WTC11 (cell line): ENCODE measurements around the gene SNX1. TPM values are rescaled to one million over a fixed set of nuclear protein-coding genes. Genes with fewer than 3 reads are reported as not detected.

ENCODE experiments used
- ATAC-seq: fragments of 200-7000 bp; cut with Tn5 transposase; 2 replicates; pipeline ENCODE4 v1.10.0; 2021; ENCODE audit warnings: mild to moderate bottlenecking, moderate library complexity
- CTCF ChIA-PET: fragments of 300-600 bp; sonication (Branson Sonifier 250); formaldehyde crosslinking; loops from one replicate; lab custom pipeline; 2021; ENCODE audit warnings: antibody characterized with exemption; lab: Charles Lee
- POLR2A ChIA-PET: fragments of 350-600 bp; sonication (Branson Sonifier 250); formaldehyde crosslinking; loops from one replicate; lab custom pipeline; 2021; ENCODE audit warnings: antibody characterized with exemption; lab: Charles Lee
- DNase-seq: peaks from one replicate; pipeline ENCODE4 v3.0.0; 2021; ENCODE audit warnings: low spot score
- H3K27ac Mint-ChIP-seq: 2 replicates; pipeline ENCODE4 v1.8.0; 2021; ENCODE audit warnings: mixed read lengths
- H3K27me3 Mint-ChIP-seq: 2 replicates; pipeline ENCODE4 v1.8.0; 2021; ENCODE audit warnings: low read depth, mild to moderate bottlenecking, moderate library complexity, mixed read lengths
- H3K36me3 Mint-ChIP-seq: 2 replicates; pipeline ENCODE4 v1.8.0; 2021; ENCODE audit warnings: mixed read lengths
- H3K4me1 Mint-ChIP-seq: 2 replicates; pipeline ENCODE4 v1.8.0; 2022; ENCODE audit warnings: mixed read lengths
- H3K4me3 Mint-ChIP-seq: 2 replicates; pipeline ENCODE4 v1.8.0; 2021; ENCODE audit warnings: mild to moderate bottlenecking, moderate library complexity, mixed read lengths
- H3K9me3 Mint-ChIP-seq: 2 replicates; pipeline ENCODE4 v1.8.0; 2021; ENCODE audit warnings: mixed read lengths
- ETV6 ChIP-seq: sonication (generic); formaldehyde crosslinking; IDR thresholded peaks from 2 replicates; pipeline ENCODE4 v1.8.1; 2022; ENCODE audit warnings: mild to moderate bottlenecking, missing genetic modification reagents
- GABPB1 ChIP-seq: sonication (generic); formaldehyde crosslinking; IDR thresholded peaks from 2 replicates; pipeline ENCODE4 v1.8.1; 2023; ENCODE audit warnings: mild to moderate bottlenecking, missing genetic modification reagents
- GTF2I ChIP-seq: fragments of 250-450 bp; sonication (Bioruptor Pico); conservative IDR thresholded peaks from 2 replicates; pipeline ENCODE4 v1.4.0; 2021; ENCODE audit warnings: mild to moderate bottlenecking
- MYBL2 ChIP-seq: sonication (generic); formaldehyde crosslinking; IDR thresholded peaks from 2 replicates; pipeline ENCODE4 v1.8.1; 2023; ENCODE audit warnings: mild to moderate bottlenecking, moderate library complexity, missing genetic modification reagents
- NR2C2 ChIP-seq: sonication (generic); formaldehyde crosslinking; IDR thresholded peaks from 2 replicates; pipeline ENCODE4 v1.8.0; 2022; ENCODE audit warnings: mild to moderate bottlenecking, missing genetic modification reagents
- RORB ChIP-seq: fragments of 250-450 bp; sonication (Bioruptor Pico); IDR thresholded peaks from 2 replicates; pipeline ENCODE4 v1.9.0; 2021; ENCODE audit warnings: mild to moderate bottlenecking
- SMAD3 ChIP-seq: sonication (generic); formaldehyde crosslinking; IDR thresholded peaks from 2 replicates; pipeline ENCODE4 v1.8.0; 2022; ENCODE audit warnings: missing genetic modification reagents, mild to moderate bottlenecking, borderline replicate concordance
- ZNF121 ChIP-seq: sonication (generic); formaldehyde crosslinking; IDR thresholded peaks from 2 replicates; pipeline ENCODE4 v1.8.0; 2023; ENCODE audit warnings: missing genetic modification reagents
- ZNF671 ChIP-seq: fragments of 250-450 bp; sonication (Bioruptor Pico); IDR thresholded peaks from 2 replicates; pipeline ENCODE4 v1.8.0; 2021; ENCODE audit warnings: mild to moderate bottlenecking
- total RNA-seq: library from RNA; stranded (reverse); gene quantifications from 3 replicates; pipeline ENCODE4 v1.2.3, GENCODE V29; 2021
- TF ChIP-seq, protein P1 (sequence below): sonication (generic); formaldehyde crosslinking; IDR thresholded peaks from 2 replicates; pipeline ENCODE4 v1.8.1; 2022; ENCODE audit warnings: mild to moderate bottlenecking, moderate library complexity, missing genetic modification reagents
- TF ChIP-seq, protein P2 (sequence below): fragments of 250-450 bp; sonication (Bioruptor Pico); IDR thresholded peaks from 2 replicates; pipeline ENCODE4 v1.9.0; 2021; ENCODE audit warnings: mild to moderate bottlenecking
- TF ChIP-seq, protein P3 (sequence below): sonication (generic); formaldehyde crosslinking; IDR thresholded peaks from 2 replicates; pipeline ENCODE4 v1.8.1; 2023; ENCODE audit warnings: mild to moderate bottlenecking, missing genetic modification reagents, moderate library complexity
- TF ChIP-seq, protein P4 (sequence below): sonication (generic); formaldehyde crosslinking; IDR thresholded peaks from 2 replicates; pipeline ENCODE4 v1.8.0; 2022; ENCODE audit warnings: missing genetic modification reagents

The SNX1 gene
- total RNA-seq, 1 experiment from 2014 or later, result 65.7 TPM

DNA sequence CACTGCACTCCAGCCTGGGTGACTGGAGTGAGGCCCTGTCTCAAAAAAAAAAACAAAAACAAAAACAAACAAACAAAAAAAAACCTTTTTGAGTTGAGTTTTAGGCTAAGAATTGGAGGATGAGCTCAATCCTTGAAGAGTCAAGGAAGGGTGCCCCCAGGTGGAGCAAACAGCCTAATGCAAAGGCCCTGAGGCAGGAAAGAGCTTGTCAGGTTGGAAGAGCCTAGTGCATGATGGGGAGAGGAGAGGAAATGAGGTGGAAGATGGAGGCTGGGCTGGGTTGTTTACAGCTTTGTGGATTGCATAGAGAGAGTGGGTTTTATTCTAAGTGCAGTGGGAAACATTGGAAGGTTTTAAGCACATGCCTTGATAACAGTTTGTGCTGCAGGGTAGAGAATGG is 53.6 kb downstream of the SNX1 start:
- Mint-ChIP-seq H3K9me3 (no peaks in the 10 kb centered on the region), H3K27ac (no peak overlapping the region), H3K27me3 (peaks cover 32% of the 10 kb centered on the region)

DNA sequence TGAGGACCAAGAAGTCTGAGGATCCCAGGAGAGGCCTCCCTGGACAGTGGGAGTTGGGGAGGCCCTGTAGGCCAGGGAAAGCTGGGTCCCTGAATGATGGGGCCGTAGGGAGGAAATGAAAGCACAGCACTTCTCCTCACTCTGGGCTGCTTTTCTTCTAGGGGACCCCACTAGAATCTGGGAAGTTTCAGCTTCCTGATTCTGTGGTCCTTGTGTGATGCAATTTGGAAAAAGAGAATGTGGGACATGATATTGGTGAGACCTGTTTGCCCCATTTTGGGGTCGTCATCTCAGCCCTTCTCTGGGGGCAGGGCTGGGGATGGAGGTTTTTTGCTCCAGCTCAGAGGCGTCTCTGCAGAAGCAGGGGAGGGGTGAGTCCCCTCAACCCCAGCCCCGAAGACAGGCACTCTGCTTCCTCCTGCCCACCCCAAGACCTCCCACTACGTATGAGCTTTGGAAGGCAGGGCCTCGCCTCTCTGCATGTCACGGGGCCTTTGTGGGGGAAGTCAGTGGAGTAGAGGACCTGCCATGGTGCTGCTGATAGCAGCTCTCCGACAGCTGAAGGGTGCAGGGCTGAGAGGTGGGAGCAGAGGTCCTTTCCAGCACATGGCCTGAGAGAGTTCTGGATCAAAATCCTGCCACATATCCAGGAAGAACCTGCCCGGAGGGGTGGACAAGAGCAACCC is 54.3 kb downstream of the SNX1 start:
- Mint-ChIP-seq H3K27me3 (peaks cover 32% of the 10 kb centered on the region), H3K9me3 (no peaks in the 10 kb centered on the region), H3K36me3 (peaks cover 3% of the 10 kb centered on the region), H3K27ac (no peak overlapping the region), H3K4me1 (peaks cover 19% of the 10 kb centered on the region), H3K4me3 (no peak overlapping the region)
- DNase-seq (no peak), ATAC-seq (no peak)
- ChIA-PET CTCF (interaction anchor here (0.7 to 1.7 kb wide), 13 partner anchors 12 to 540 kb away, joined by 3 to 15 read pairs (median 4); partner anchors contain the start of genes PPIB and SNX1), POLR2A (no interaction called here)
- no peak for TF ChIP-seq ZNF671 (CRISPR knock-in tag)
- TF ChIP-seq MYBL2 (CRISPR knock-in tag), result no peak
- no peak for TF ChIP-seq SMAD3 (CRISPR knock-in tag)
- no peak for TF ChIP-seq ZNF121 (CRISPR knock-in tag)
- TF ChIP-seq, protein P1, sequence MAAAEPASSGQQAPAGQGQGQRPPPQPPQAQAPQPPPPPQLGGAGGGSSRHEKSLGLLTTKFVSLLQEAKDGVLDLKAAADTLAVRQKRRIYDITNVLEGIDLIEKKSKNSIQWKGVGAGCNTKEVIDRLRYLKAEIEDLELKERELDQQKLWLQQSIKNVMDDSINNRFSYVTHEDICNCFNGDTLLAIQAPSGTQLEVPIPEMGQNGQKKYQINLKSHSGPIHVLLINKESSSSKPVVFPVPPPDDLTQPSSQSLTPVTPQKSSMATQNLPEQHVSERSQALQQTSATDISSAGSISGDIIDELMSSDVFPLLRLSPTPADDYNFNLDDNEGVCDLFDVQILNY (CRISPR knock-in tag), result no peak
- TF ChIP-seq, protein P2, sequence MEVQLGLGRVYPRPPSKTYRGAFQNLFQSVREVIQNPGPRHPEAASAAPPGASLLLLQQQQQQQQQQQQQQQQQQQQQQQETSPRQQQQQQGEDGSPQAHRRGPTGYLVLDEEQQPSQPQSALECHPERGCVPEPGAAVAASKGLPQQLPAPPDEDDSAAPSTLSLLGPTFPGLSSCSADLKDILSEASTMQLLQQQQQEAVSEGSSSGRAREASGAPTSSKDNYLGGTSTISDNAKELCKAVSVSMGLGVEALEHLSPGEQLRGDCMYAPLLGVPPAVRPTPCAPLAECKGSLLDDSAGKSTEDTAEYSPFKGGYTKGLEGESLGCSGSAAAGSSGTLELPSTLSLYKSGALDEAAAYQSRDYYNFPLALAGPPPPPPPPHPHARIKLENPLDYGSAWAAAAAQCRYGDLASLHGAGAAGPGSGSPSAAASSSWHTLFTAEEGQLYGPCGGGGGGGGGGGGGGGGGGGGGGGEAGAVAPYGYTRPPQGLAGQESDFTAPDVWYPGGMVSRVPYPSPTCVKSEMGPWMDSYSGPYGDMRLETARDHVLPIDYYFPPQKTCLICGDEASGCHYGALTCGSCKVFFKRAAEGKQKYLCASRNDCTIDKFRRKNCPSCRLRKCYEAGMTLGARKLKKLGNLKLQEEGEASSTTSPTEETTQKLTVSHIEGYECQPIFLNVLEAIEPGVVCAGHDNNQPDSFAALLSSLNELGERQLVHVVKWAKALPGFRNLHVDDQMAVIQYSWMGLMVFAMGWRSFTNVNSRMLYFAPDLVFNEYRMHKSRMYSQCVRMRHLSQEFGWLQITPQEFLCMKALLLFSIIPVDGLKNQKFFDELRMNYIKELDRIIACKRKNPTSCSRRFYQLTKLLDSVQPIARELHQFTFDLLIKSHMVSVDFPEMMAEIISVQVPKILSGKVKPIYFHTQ (CRISPR knock-in tag), result no peak
- no peak for TF ChIP-seq RORB (CRISPR knock-in tag)

More for the DNA sequence above, 53.6 kb downstream of the SNX1 start:
- ATAC-seq (no peak), DNase-seq (no peak)
- ChIA-PET POLR2A (no interaction called here), CTCF (interaction anchor here (0.6 to 1.7 kb wide), 17 partner anchors 12 to 876 kb away, joined by 3 to 15 read pairs (median 4); partner anchors contain the start of genes PPIB and SNX1)
- Mint-ChIP-seq H3K4me3 (no peak overlapping the region), H3K36me3 (peaks cover 1% of the 10 kb centered on the region), H3K4me1 (peaks cover 19% of the 10 kb centered on the region)
- TF ChIP-seq ETV6 (no peak), NR2C2 (CRISPR knock-in tag) (no peak), GTF2I (peak; percentile 71; the same call in 1 of the 2 replicates), GABPB1 (CRISPR knock-in tag) (no peak), ZNF121 (CRISPR knock-in tag) (0 out of 2 replicates have a peak, but pooled peaks have one; percentile 17)
- TF ChIP-seq, protein P3, sequence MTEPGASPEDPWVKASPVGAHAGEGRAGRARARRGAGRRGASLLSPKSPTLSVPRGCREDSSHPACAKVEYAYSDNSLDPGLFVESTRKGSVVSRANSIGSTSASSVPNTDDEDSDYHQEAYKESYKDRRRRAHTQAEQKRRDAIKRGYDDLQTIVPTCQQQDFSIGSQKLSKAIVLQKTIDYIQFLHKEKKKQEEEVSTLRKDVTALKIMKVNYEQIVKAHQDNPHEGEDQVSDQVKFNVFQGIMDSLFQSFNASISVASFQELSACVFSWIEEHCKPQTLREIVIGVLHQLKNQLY, result no peak
- TF ChIP-seq, protein P4, sequence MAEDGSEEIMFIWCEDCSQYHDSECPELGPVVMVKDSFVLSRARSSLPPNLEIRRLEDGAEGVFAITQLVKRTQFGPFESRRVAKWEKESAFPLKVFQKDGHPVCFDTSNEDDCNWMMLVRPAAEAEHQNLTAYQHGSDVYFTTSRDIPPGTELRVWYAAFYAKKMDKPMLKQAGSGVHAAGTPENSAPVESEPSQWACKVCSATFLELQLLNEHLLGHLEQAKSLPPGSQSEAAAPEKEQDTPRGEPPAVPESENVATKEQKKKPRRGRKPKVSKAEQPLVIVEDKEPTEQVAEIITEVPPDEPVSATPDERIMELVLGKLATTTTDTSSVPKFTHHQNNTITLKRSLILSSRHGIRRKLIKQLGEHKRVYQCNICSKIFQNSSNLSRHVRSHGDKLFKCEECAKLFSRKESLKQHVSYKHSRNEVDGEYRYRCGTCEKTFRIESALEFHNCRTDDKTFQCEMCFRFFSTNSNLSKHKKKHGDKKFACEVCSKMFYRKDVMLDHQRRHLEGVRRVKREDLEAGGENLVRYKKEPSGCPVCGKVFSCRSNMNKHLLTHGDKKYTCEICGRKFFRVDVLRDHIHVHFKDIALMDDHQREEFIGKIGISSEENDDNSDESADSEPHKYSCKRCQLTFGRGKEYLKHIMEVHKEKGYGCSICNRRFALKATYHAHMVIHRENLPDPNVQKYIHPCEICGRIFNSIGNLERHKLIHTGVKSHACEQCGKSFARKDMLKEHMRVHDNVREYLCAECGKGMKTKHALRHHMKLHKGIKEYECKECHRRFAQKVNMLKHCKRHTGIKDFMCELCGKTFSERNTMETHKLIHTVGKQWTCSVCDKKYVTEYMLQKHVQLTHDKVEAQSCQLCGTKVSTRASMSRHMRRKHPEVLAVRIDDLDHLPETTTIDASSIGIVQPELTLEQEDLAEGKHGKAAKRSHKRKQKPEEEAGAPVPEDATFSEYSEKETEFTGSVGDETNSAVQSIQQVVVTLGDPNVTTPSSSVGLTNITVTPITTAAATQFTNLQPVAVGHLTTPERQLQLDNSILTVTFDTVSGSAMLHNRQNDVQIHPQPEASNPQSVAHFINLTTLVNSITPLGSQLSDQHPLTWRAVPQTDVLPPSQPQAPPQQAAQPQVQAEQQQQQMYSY, result no peak
